HK-2 (cell line): ENCODE results near the gene CES4A.
"Not testable (repeated sequence)": the region's sequence is repeated elsewhere in the genome, so short reads cannot be mapped to it uniquely, and the experiment has no call there.

Source experiments
- DNase-seq: peaks from one replicate; pipeline ENCODE4 v3.0.0-alpha.2; 2018; ENCODE audit not compliant: unreplicated experiment

The CES4A gene

GRCh38 chr16:66955363-66956153 is 32.8 kb upstream of the CES4A start:
- DNase-seq = not testable (repeated sequence)

GRCh38 chr16:66956154-66956457 is 32.3 kb upstream of the CES4A start:
- not testable (repeated sequence) for DNase-seq

GRCh38 chr16:66958857-66959703 is 29.3 kb upstream of the CES4A start:
- no peak for DNase-seq

GRCh38 chr16:66959704-66960161 is 28.7 kb upstream of the CES4A start:
- DNase-seq = no peak

GRCh38 chr16:66960270-66960669 is 28.1 kb upstream of the CES4A start:
- no peak for DNase-seq

GRCh38 chr16:66961065-66961744 is 27.2 kb upstream of the CES4A start, which contains the start of gene CES3:
CES3 (plus strand) TSS chr16:66961266; CDS start chr16:66961308, 42 bp downstream.
- peak; percentile 52 for DNase-seq

GRCh38 chr16:66961914-66962313 is 26.5 kb upstream of the CES4A start:
- no peak for DNase-seq

GRCh38 chr16:66964049-66964448 is 24.3 kb upstream of the CES4A start:
- DNase-seq = no peak

- DNase-seq = no peak
Observed at GRCh38 chr16:66968847-66969246, 19.5 kb upstream of the CES4A start.

GRCh38 chr16:66970775-66971720 is 17.3 kb upstream of the CES4A start:
- peak; percentile 78 for DNase-seq

- DNase-seq = no peak
Observed at GRCh38 chr16:66972983-66973382, 15.4 kb upstream of the CES4A start.

GRCh38 chr16:66973716-66974115 is 14.7 kb upstream of the CES4A start:
- DNase-seq = no peak

GRCh38 chr16:66974156-66974931 is 14.0 kb upstream of the CES4A start:
- DNase-seq = not testable (repeated sequence)

- not testable (repeated sequence) for DNase-seq
Observed at GRCh38 chr16:66974932-66975246, 13.5 kb upstream of the CES4A start.

- no peak for DNase-seq
Observed at GRCh38 chr16:66975302-66975893, 13.0 kb upstream of the CES4A start.

- peak; percentile 41 for DNase-seq
Observed at GRCh38 chr16:66976746-66977145, 11.6 kb upstream of the CES4A start.

GRCh38 chr16:66977341-66978113 is 10.9 kb upstream of the CES4A start:
- peak; percentile 95 for DNase-seq

- DNase-seq = no peak
Observed at GRCh38 chr16:66979011-66979717, 9.2 kb upstream of the CES4A start.

GRCh38 chr16:66983033-66983432 is 5.4 kb upstream of the CES4A start:
- no peak for DNase-seq
